Articular chondrocyte of knee joint (primary cell): Measurements from ENCODE around the gene CNIH3. TPM values are rescaled to one million over a fixed set of nuclear protein-coding genes. Genes with fewer than 3 reads are reported as not detected.

Experiments used
- total RNA-seq: library from RNA; depleted of rRNA; stranded (reverse); fragments of >200 nt; gene quantifications from 2 replicates; pipeline ENCODE4 v1.2.3, GENCODE V29; 2012

The CNIH3 gene
- total RNA-seq: 1.7 and 3.2 TPM in 2 replicates

GRCh38 chr1:224615861-224616755, at the start of gene CNIH3:
Gene CNIH3, plus strand, starts transcription at chr1:224616317. Its CDS starts 858 bp downstream, at chr1:224617175.

Other genes with a start within 250 kb of the CNIH3 start
- 88.7 and 96.3 TPM in 2 replicates for gene WDR26, start 181.5 kb upstream of the CNIH3 start, total RNA-seq